Activated CD4-positive, alpha-beta T cell treated with anti-CD3 and anti-CD28 coated beads, Interleukin-2, amount 10 ng/mL, durations not matched to agents 24 days and 14 days (primary cell): ENCODE measurements around the gene FSIP2. TPM values are rescaled to one million over a fixed set of nuclear protein-coding genes. Genes with fewer than 3 reads are reported as not detected.

ENCODE experiments used
- DNase-seq: peaks from one replicate; pipeline ENCODE4 v3.0.0; 2022
- H3K27ac Mint-ChIP-seq: one replicate; pipeline ENCODE4 v1.8.0; 2022; ENCODE audit warnings: mild to moderate bottlenecking, mixed read lengths
- H3K27me3 Mint-ChIP-seq: one replicate; pipeline ENCODE4 v1.8.0; 2022; ENCODE audit warnings: mixed read lengths
- H3K36me3 Mint-ChIP-seq: one replicate; pipeline ENCODE4 v1.8.0; 2022; ENCODE audit warnings: low read depth, mild to moderate bottlenecking, mixed read lengths
- H3K4me1 Mint-ChIP-seq: one replicate; pipeline ENCODE4 v1.8.0; 2021; ENCODE audit warnings: mixed read lengths
- H3K4me3 Mint-ChIP-seq: one replicate; pipeline ENCODE4 v1.8.0; 2022; ENCODE audit warnings: mild to moderate bottlenecking, moderate library complexity, mixed read lengths
- H3K9me3 Mint-ChIP-seq: one replicate; pipeline ENCODE4 v1.8.0; 2021; ENCODE audit warnings: mixed read lengths
- intact Hi-C: fragments of 100-400 bp; cut with micrococcal nuclease; formaldehyde crosslinking; loops from one replicate; pipeline ENCODE4 v1.15.1; 2023
- total RNA-seq: library from RNA; stranded (reverse); gene quantifications from 2 replicates; pipeline ENCODE4 v1.2.3, GENCODE V29; 2022

The FSIP2 gene
- total RNA-seq, 1 donor from 2014 or later: 0.21 TPM

DNA sequence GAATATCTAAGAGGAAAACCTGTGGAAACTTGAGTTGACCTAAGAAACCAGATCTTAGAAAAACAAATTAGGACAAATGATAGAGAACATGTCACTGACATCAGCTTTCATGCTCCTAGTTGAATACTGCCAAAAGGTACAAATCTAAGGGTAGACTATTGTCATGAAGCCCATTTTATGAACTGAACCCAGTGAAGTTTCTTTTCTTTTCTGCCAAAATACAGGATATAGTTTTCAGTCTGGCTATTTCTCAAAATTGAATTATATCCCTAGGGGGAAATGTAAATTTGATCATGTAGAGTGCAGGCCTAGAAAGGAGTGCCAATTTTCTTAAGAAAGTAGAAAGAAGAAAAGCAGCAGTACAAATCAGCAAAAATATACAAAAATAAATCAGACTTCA, 46.6 kb downstream of the FSIP2 start:
- intact Hi-C loops: no loop called here
- Mint-ChIP-seq H3K4me1 (no peaks in the 10 kb centered on the region), H3K4me3 (no peak overlapping the region), H3K9me3 (no peaks in the 10 kb centered on the region), H3K27me3 (no peaks in the 10 kb centered on the region), H3K36me3 (no peaks in the 10 kb centered on the region), H3K27ac (no peak overlapping the region)
- no peak for DNase-seq

DNA sequence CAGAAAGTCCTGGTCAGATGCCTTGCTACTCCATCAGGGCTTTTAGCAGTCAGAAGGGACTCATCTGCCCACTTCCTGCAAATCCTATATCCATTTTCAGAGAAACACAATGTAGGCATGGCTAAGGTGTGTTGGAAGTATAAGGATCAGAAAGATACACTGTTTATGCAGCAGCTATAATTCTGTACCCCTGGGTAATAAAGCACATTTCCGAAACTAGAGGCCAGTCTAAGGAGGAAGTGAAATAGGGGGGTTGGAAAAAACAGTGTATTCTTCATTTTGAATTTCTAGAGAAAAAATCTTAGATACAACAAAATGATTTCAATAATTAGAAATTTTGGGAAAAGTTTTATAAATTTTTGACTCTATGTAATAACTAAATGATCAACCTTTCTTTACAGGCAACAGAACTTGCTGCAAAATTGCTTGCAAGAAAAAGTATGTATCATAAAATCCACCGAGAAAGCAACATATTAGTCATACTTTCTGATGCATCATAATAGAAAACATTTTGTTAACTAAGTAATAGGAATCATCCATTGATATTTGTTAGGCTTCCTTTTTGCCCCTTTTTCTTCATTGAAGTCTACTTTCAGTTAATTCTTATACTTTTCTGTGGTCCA, 47.4 kb downstream of the FSIP2 start:
- H3K27me3 Mint-ChIP-seq: no peaks in the 10 kb centered on the region
- no peak overlapping the region for H3K27ac Mint-ChIP-seq
- DNase-seq: no peak
- H3K36me3 Mint-ChIP-seq: no peaks in the 10 kb centered on the region
- intact Hi-C loops: no loop called here
- no peaks in the 10 kb centered on the region for H3K9me3 Mint-ChIP-seq
- no peak overlapping the region for H3K4me3 Mint-ChIP-seq
- H3K4me1 Mint-ChIP-seq: no peaks in the 10 kb centered on the region

DNA sequence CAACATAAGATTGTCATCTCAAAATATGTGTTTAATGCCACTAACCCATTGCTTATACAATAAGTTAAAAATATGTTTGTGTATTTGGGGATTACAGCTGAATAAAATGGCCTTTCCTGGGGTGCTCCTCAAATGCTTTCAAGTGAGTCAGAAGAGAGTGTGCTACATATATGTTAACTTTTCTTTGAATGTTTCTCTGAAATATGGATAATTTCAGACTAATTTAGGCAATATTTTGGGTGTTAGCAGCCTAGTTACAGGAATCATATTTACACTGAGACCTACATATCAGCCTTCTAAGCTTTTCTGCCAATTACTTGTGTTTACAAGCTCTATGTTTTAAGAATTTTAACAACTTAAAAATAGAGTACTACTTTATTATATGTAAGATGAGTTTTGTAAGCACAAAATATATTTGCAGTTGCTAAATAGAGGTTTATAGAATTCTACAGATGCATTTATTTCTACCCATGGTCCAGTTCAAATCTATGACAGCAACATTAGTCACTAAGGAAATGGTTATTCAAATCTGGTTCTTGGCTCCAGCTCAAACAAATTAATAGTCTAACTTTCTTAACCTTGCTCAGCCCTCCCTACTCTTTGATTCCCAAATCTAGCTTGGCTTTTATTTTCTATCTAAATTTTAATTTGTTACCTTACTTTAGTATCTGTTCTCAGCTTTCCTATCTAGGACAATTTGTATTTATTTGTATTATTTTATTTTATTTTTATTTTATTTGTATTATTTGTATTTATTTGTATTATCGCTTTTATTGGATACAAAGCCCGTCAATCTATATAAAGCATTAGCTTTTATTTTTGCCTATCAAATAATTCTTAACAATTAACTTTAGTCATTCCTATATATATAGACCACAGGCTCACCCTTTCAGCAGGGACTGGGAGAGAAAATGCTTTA, 48.9 kb downstream of the FSIP2 start:
- Mint-ChIP-seq H3K36me3 (no peaks in the 10 kb centered on the region), H3K4me3 (no peak overlapping the region), H3K27me3 (no peaks in the 10 kb centered on the region), H3K27ac (no peak overlapping the region), H3K9me3 (peaks cover 4% of the 10 kb centered on the region), H3K4me1 (no peaks in the 10 kb centered on the region)
- intact Hi-C loops: no loop called here
- no peak for DNase-seq

DNA sequence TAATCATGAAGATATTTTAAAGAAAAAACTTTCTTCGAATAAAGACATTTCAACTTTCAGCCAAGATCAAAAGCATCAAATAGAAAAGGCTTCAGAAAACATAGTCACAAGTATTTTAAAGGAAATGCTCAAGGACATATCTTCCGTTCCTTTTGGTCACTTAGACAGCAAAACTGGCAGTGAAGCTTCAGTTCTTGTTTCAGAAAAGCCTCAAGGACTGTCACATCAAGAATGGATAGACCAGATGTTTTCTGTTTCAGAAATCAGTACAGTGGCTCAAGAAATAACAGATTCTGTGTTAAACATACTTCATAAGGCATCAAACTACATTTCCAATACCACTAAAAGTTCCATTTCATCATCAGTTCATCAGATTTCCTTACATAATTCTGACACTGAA, 51.8 kb downstream of the FSIP2 start:
- H3K27ac Mint-ChIP-seq: no peak overlapping the region
- intact Hi-C loops: no loop called here
- no peak for DNase-seq
- no peaks in the 10 kb centered on the region for H3K4me1 Mint-ChIP-seq
- peaks cover 4% of the 10 kb centered on the region for H3K9me3 Mint-ChIP-seq
- H3K36me3 Mint-ChIP-seq: no peaks in the 10 kb centered on the region
- H3K4me3 Mint-ChIP-seq: no peak overlapping the region
- no peaks in the 10 kb centered on the region for H3K27me3 Mint-ChIP-seq

DNA sequence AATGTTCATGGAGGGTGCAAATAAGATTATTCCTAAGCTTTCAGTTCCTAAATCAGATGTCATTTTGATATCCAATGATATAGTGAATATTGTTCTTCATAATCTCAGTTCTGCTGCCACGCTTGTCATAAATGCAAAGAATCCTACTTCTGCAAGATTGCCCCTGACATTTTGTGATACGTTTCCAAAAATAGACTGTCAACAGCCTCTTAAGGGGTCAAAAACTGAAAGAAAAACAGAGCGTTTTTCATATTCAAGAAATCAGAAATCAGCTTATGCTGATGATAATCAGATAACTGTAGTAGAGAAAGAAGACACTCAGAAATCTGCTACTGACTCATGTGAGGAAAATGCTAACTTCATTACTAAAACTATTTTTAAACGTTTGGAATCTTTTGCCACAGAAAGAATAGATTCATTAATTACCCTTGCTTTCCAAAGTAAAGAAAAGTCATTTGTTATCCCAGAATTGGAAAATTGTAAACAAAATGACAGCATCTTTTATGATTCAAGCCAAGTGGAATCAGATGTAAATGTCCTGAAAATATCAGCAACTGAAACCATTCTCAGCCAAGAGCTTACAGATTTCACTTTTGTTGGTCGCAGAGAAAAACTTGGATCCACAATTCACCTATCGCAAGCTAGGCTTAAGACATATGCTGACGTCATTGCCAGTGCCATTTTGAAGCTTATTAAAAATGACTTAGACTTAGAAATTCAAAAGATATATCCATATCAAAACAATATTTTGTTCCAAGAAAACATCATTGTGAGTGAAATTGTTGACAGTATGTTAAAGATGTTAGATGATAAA, 55.1 kb downstream of the FSIP2 start:
- no peak overlapping the region for H3K4me3 Mint-ChIP-seq
- H3K27ac Mint-ChIP-seq: no peak overlapping the region
- no peaks in the 10 kb centered on the region for H3K27me3 Mint-ChIP-seq

DNA sequence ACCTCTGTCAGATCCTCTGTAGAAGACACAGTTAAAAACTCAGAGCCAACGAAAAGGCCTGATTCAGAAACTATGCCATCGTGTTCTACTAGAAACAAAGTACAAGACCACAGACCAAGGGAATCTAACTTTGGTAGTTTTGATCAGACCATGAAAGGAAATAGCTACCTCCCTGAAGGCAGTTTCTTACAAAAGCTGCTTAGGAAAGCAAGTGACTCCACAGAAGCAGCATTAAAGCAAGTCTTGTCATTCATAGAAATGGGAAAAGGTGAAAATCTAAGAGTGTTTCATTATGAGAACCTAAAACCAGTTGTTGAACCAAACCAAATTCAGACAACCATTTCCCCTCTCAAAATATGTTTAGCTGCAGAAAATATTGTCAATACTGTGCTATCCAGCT, 58.2 kb downstream of the FSIP2 start:
- Mint-ChIP-seq H3K27ac (no peak overlapping the region), H3K4me3 (no peak overlapping the region), H3K36me3 (no peaks in the 10 kb centered on the region), H3K27me3 (no peaks in the 10 kb centered on the region), H3K4me1 (no peaks in the 10 kb centered on the region), H3K9me3 (no peaks in the 10 kb centered on the region)
- no peak for DNase-seq
- intact Hi-C loops: no loop called here

More for the DNA sequence above, 55.1 kb downstream of the FSIP2 start:
- Mint-ChIP-seq H3K36me3 (no peaks in the 10 kb centered on the region), H3K4me1 (no peaks in the 10 kb centered on the region), H3K9me3 (peaks cover 4% of the 10 kb centered on the region)
- no peak for DNase-seq
- intact Hi-C loops: no loop called here

DNA sequence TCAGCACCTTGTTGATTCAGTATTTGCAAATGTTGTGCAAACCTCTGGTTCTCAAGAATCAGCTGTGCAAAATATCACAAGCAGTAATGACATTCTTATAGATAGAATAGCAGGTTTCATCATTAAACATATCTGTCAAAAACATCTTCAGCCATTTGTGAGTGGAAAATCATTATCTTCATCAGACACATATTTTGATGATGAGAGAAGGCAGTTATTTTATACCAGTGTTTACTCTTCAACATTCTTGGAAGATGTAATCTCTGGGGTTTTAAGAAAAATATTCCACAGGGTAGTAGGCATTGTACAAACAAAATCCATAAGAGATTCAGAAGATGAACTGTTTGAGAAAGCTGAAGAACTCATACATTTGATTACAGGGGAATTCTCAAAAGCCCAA, 64.3 kb downstream of the FSIP2 start:
- H3K27me3 Mint-ChIP-seq: no peaks in the 10 kb centered on the region

DNA sequence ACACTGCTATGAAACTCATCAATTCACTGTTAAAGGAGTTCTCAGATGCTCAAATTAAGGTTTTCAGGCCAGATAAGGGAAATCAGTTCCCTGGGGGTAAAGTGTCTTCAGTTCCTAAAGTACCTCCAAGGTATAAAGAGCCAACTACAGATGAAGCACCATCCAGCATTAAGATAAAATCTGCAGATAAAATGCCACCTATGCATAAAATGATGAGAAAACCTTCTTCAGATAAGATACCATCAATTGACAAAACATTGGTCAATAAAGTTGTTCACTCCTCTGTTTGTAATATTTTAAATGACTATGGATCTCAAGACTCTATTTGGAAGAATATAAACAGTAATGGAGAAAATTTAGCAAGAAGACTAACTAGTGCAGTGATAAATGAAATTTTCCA, 68.2 kb downstream of the FSIP2 start:
- Mint-ChIP-seq H3K4me3 (no peak overlapping the region), H3K27ac (no peak overlapping the region), H3K9me3 (peaks cover 8% of the 10 kb centered on the region), H3K36me3 (no peaks in the 10 kb centered on the region), H3K27me3 (no peaks in the 10 kb centered on the region), H3K4me1 (no peaks in the 10 kb centered on the region)
- no peak for DNase-seq
- intact Hi-C loops: no loop called here

More for the DNA sequence above, 64.3 kb downstream of the FSIP2 start:
- Mint-ChIP-seq H3K27ac (no peak overlapping the region), H3K4me1 (no peaks in the 10 kb centered on the region), H3K9me3 (peaks cover 8% of the 10 kb centered on the region), H3K36me3 (no peaks in the 10 kb centered on the region), H3K4me3 (no peak overlapping the region)
- DNase-seq: no peak
- intact Hi-C loops: no loop called here

DNA sequence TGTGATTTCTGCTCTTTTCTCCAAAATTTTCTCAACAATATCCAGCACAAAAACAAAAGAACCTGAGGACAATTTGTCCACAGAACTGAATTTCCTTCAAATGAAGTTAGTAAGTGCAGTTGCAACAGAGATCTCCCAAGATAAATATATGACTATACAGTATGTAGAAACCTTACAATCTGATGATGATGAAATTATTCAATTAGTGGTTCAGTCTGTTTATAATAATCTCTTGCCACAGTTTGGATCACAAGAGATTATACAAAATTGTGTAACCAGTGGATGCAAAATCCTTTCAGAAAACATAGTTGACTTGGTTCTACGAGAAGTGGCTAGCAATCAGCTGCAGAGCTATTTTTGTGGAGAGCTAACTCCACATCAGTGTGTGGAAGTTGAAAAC, 68.7 kb downstream of the FSIP2 start:
- intact Hi-C loops: no loop called here
- Mint-ChIP-seq H3K4me3 (no peak overlapping the region), H3K36me3 (no peaks in the 10 kb centered on the region), H3K4me1 (no peaks in the 10 kb centered on the region), H3K9me3 (peaks cover 8% of the 10 kb centered on the region), H3K27ac (no peak overlapping the region), H3K27me3 (no peaks in the 10 kb centered on the region)
- no peak for DNase-seq

DNA sequence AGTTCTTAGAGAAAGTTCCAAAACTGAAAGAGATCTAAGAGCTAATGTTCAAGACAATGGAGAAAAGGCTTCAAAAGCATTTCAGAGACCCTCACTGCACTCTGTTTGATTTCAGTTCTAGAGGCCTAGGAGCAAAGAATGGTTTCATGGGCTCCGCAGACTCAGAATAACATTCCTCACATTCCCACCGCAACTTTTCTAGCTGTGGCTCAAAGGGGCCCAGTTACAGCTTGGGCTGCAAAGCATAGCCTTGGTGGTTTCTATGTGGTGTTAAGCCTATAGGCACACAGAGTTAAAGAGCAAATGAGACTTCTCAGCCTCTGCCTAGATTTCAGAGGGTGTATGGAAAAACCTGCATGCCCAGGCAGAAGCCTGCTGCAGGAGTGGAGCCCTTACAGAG, 73.0 kb downstream of the FSIP2 start:
- Mint-ChIP-seq H3K9me3 (peaks cover under 1% of the 10 kb centered on the region), H3K4me1 (no peaks in the 10 kb centered on the region), H3K27me3 (no peaks in the 10 kb centered on the region), H3K36me3 (no peaks in the 10 kb centered on the region), H3K4me3 (no peak overlapping the region), H3K27ac (no peak overlapping the region)
- no peak for DNase-seq
- intact Hi-C loops: no loop called here

DNA sequence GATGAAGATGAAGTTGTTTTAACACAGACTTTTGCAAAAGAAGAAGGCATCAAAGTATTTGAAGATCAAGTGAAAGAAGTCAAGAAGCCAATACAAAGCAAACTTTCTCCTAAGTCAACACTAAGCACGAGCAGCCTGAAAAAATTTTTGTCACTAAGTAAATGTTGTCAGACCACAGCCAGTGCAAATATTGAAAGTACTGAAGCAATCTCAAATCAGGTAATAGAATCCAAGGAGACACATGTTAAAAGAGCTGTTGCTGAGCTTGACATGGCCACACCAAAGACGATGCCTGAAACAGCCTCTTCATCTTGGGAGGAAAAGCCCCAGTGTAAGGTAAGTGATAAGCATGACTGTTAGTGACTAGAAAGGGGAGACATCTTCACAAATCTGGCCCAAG, 75.1 kb downstream of the FSIP2 start:
- H3K4me1 Mint-ChIP-seq: no peaks in the 10 kb centered on the region
- no peak for DNase-seq
- no peak overlapping the region for H3K27ac Mint-ChIP-seq
- no peaks in the 10 kb centered on the region for H3K27me3 Mint-ChIP-seq
- no peaks in the 10 kb centered on the region for H3K36me3 Mint-ChIP-seq
- peaks cover 12% of the 10 kb centered on the region for H3K9me3 Mint-ChIP-seq
- intact Hi-C loops: no loop called here
- H3K4me3 Mint-ChIP-seq: no peak overlapping the region

DNA sequence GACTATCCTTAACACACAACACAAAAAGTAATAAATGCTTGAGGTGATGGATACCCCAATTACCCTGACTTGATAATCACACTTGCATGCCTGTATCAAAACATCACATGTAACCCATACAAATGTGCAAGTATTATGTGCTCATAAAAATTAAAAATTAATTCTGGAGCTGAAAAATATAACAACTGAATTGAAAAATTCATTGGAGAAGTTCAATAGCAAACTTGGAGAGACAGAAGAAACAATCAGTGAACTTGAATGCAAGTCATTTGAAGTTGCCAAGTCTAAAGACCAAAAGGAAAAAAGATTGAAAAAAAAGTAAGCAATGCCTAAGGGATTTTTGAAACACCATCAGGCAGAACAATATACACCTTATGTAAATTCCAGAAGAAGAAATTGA, 79.4 kb downstream of the FSIP2 start:
- Mint-ChIP-seq H3K4me3 (no peak overlapping the region), H3K36me3 (no peaks in the 10 kb centered on the region), H3K4me1 (no peaks in the 10 kb centered on the region), H3K9me3 (peaks cover 15% of the 10 kb centered on the region), H3K27me3 (no peaks in the 10 kb centered on the region), H3K27ac (no peak overlapping the region)
- DNase-seq: no peak
- intact Hi-C loops: no loop called here

DNA sequence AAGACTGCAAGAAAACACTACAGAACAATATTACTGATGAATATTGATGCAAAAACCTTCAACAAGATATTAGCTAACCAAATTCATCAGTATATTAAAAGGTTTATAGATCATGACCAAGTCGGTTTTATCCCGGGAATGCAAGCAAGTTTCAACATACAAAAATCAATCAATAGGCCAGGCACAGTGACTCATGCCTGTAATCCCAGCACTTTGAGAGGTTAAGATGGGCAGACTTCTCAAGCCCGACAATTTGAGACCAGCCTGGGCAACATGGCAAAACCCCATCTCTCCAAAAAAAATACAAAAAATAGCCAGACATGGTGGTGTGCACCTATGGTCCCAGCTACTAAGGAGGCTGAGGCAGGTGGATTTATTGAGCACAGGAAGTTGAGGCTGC, 82.9 kb downstream of the FSIP2 start:
- Mint-ChIP-seq H3K9me3 (peaks cover 15% of the 10 kb centered on the region), H3K36me3 (no peaks in the 10 kb centered on the region), H3K4me1 (no peaks in the 10 kb centered on the region), H3K27ac (no peak overlapping the region), H3K27me3 (no peaks in the 10 kb centered on the region), H3K4me3 (no peak overlapping the region)
- intact Hi-C loops: no loop called here
- DNase-seq: no peak

DNA sequence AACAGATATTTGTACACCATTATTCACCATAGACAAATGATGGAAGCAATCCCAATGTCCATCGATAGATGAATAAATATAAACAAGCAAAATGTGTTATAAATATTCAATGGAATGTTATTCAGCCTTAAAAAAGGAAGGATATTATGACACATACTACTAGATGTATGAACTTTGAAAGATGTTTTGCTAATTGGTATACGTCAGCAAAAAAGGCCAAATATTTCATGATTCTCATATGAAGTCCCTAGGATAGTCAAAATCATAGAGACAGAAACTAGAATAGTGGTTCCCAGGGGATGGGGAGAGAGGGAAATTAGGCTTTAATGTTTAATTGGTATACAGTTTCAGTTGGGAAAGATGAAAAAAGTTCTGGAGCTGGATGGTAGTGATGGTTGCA, 85.2 kb downstream of the FSIP2 start:
- peaks cover 3% of the 10 kb centered on the region for H3K9me3 Mint-ChIP-seq

More for the DNA sequence above, 85.2 kb downstream of the FSIP2 start:
- intact Hi-C loops: no loop called here
- H3K4me3 Mint-ChIP-seq: no peak overlapping the region
- no peak for DNase-seq
- no peaks in the 10 kb centered on the region for H3K36me3 Mint-ChIP-seq
- H3K27me3 Mint-ChIP-seq: no peaks in the 10 kb centered on the region
- no peak overlapping the region for H3K27ac Mint-ChIP-seq
- no peaks in the 10 kb centered on the region for H3K4me1 Mint-ChIP-seq
